Endothelial cell of umbilical vein (primary cell): ENCODE results near the gene LMTK2. TPM values are rescaled to one million over a fixed set of nuclear protein-coding genes. Genes with fewer than 3 reads are reported as not detected.

Source experiments
- BruUV-seq: library from RNA; stranded (reverse); fragments of 400-500 nt; replicated peaks from 2 replicates; lab custom pipeline; 2021; lab: Mats Ljungman, UMichigan
- CTCF ChIA-PET: fragments of 300-600, 350-600 bp; sonication (Branson Sonifier 250); formaldehyde crosslinking; loops from one replicate; lab custom pipeline; 2021; ENCODE audit warnings: antibody characterized with exemption, inconsistent platforms; lab: Charles Lee
- POLR2A ChIA-PET: fragments of 300-600, 350-600 bp; sonication (Branson Sonifier 250); formaldehyde crosslinking; loops from one replicate; lab custom pipeline; 2021; ENCODE audit warnings: antibody characterized with exemption, inconsistent platforms; lab: Charles Lee
- DNase-seq: peaks from one replicate; pipeline ENCODE4 v3.0.0-alpha.2; 2011; ENCODE audit warnings: low read depth, low spot score
- FAIRE-seq: peaks from 2 replicates; lab custom pipeline; 2011; peaks lifted over from hg19 to GRCh38; lab: Jason Lieb, UNC
- H2AFZ ChIP-seq: 2 replicates; pipeline ENCODE4 v1.6.0; 2012; ENCODE audit warnings: low read depth, low read length, control low read depth, inconsistent platforms
- H3K27ac ChIP-seq: 2 replicates; pipeline ENCODE4 v1.5.1; 2011; ENCODE audit warnings: low read depth, mild to moderate bottlenecking, control low read depth, low read length, moderate library complexity; ENCODE audit not compliant: insufficient read depth
- H3K27me3 ChIP-seq, 2 experiments: 2 replicates each; pipeline versions ENCODE4 v1.6.0 to v1.6.1; 2011; ENCODE audit warnings: low read length in 2 of 2, mixed read lengths in 1 of 2; ENCODE audit not compliant: control insufficient read depth in 2 of 2, insufficient read depth in 2 of 2
- H3K36me3 ChIP-seq, 2 experiments: 2 replicates in 1 of 2; 3 replicates in 1 of 2; pipeline ENCODE4 v1.5.1; 2011; ENCODE audit warnings: low read length in 2 of 2, mild to moderate bottlenecking in 1 of 2, moderate library complexity in 1 of 2; ENCODE audit not compliant: control insufficient read depth in 2 of 2, insufficient read depth in 2 of 2; ENCODE audit errors: extremely low read depth in 1 of 2
- H3K4me1 ChIP-seq: 3 replicates; pipeline ENCODE4 v1.5.1; 2011; ENCODE audit warnings: mild to moderate bottlenecking, low read length; ENCODE audit not compliant: control insufficient read depth, insufficient read depth; ENCODE audit errors: extremely low read depth
- H3K4me2 ChIP-seq: 2 replicates; pipeline ENCODE4 v1.6.1; 2011; ENCODE audit warnings: low read length, control low read depth, mixed read lengths; ENCODE audit not compliant: insufficient read depth
- H3K4me3 ChIP-seq, 3 experiments: fragments of 200-600 bp in 1 of 3; sonication (generic), shearing (Covaris generic) in 1 of 3; replicated peaks in 1 of 3; 2 replicates each; pipeline ENCODE4 v1.5.1; 2011 to 2016; ENCODE audit warnings: control low read depth in 3 of 3, low read length in 3 of 3, mild to moderate bottlenecking in 2 of 3, inconsistent platforms in 1 of 3, low read depth in 1 of 3, moderate library complexity in 1 of 3; ENCODE audit not compliant: insufficient read depth in 1 of 3
- H3K79me2 ChIP-seq: 2 replicates; pipeline ENCODE4 v1.6.0; 2012; ENCODE audit warnings: low read length, inconsistent platforms; ENCODE audit not compliant: control insufficient read depth, insufficient read depth
- H3K9ac ChIP-seq: replicated peaks from 2 replicates; pipeline ENCODE3; 2011; ENCODE audit warnings: low read length, control low read depth; ENCODE audit not compliant: insufficient read depth; ENCODE audit errors: extremely low read depth
- H3K9me1 ChIP-seq: replicated peaks from 3 replicates; pipeline ENCODE4 v1.6.0; 2011; ENCODE audit warnings: mild to moderate bottlenecking, low read length; ENCODE audit not compliant: control insufficient read depth, insufficient read depth; ENCODE audit errors: extremely low read depth
- H3K9me3 ChIP-seq: replicated peaks from 2 replicates; pipeline ENCODE4 v1.5.1; 2012; ENCODE audit warnings: low read length, inconsistent platforms; ENCODE audit not compliant: control insufficient read depth, insufficient read depth
- H4K20me1 ChIP-seq: replicated peaks from 2 replicates; pipeline ENCODE3; 2011; ENCODE audit warnings: mild to moderate bottlenecking, low read length; ENCODE audit not compliant: control insufficient read depth, insufficient read depth; ENCODE audit errors: extremely low read depth
- EZH2 ChIP-seq: IDR thresholded peaks from 2 replicates; pipeline ENCODE4 v1.6.1; 2012; ENCODE audit warnings: borderline replicate concordance, low read depth, mild to moderate bottlenecking, moderate library complexity, low read length, inconsistent platforms; ENCODE audit not compliant: severe bottlenecking
- FOS ChIP-seq: IDR thresholded peaks from 2 replicates; pipeline ENCODE4 v1.6.1; 2011; ENCODE audit warnings: mild to moderate bottlenecking, low read length, moderate library complexity, borderline replicate concordance; ENCODE audit not compliant: insufficient read depth
- GATA2 ChIP-seq: IDR thresholded peaks from 2 replicates; pipeline ENCODE4 v1.7.0; 2011; ENCODE audit warnings: low read depth, mild to moderate bottlenecking, moderate library complexity, mixed read lengths, low read length; ENCODE audit not compliant: insufficient read length, insufficient read depth
- JUN ChIP-seq: IDR thresholded peaks from 2 replicates; pipeline ENCODE4 v1.6.1; 2011; ENCODE audit warnings: borderline replicate concordance, low read depth; ENCODE audit not compliant: insufficient read length, insufficient read depth
- MYC ChIP-seq: IDR thresholded peaks from one replicate; pipeline ENCODE4 v1.6.1; 2011; ENCODE audit warnings: mild to moderate bottlenecking, low read depth, low read length
- POLR2A ChIP-seq: IDR thresholded peaks from 2 replicates; pipeline ENCODE4 v1.6.1; 2012; ENCODE audit warnings: low read depth, mild to moderate bottlenecking, control low read depth, low read length
- POLR2AphosphoS5 ChIP-seq: IDR thresholded peaks from 2 replicates; pipeline ENCODE4 v1.6.1; 2012; ENCODE audit warnings: low read depth, mild to moderate bottlenecking, control low read depth, low read length, moderate library complexity; ENCODE audit not compliant: insufficient read depth
- dilution Hi-C: fragments of 300-500 bp; cut with MboI; formaldehyde crosslinking; loops from one replicate; pipeline ENCODE4 v1.15.0; 2019; ENCODE audit warnings: low sequenced_read_pairs; ENCODE audit not compliant: extremely low pct_ligation_motif_present
- intact Hi-C: fragments of 100-400 bp; cut with micrococcal nuclease; formaldehyde crosslinking; loops from one replicate; pipeline ENCODE4 v1.10.0; 2022
- polyA plus RNA-seq, 4 experiments: library from polyadenylated mRNA; depleted of rRNA in 3 of 4; stranded (reverse) in 3 of 4; unstranded in 1 of 4; fragments of >200 nt; gene quantifications; 2 replicates each; pipeline versions ENCODE4 v1.2.1 to v1.2.3, GENCODE V29; 2011 to 2012; ENCODE audit warnings: missing spikeins in 1 of 4
- total RNA-seq: library from RNA; stranded (reverse); gene quantifications from 2 replicates; pipeline ENCODE4 v1.2.3, GENCODE V29; 2021
- TF ChIP-seq, protein P1 (sequence below), 2 donors: IDR thresholded peaks; 1 replicate in 1 of 2; 2 replicates in 1 of 2; pipeline ENCODE4 v1.5.1; 2011; ENCODE audit warnings: low read length in 2 of 2, mild to moderate bottlenecking in 2 of 2, moderate library complexity in 2 of 2, control low read depth in 1 of 2, inconsistent platforms in 1 of 2, low read depth in 1 of 2; ENCODE audit not compliant: insufficient read depth in 1 of 2; ENCODE audit errors: extremely low read depth in 1 of 2
- TF ChIP-seq, protein P2 (sequence below): IDR thresholded peaks from 2 replicates; pipeline ENCODE4 v1.6.1; 2011; ENCODE audit not compliant: insufficient read depth, insufficient read length

The LMTK2 gene
- total and polyA plus RNA-seq, 2 donors (not counting 3 experiments of a cell fraction or from before 2014, with no cell fraction given), result 5.9 to 13.8 TPM

DNA sequence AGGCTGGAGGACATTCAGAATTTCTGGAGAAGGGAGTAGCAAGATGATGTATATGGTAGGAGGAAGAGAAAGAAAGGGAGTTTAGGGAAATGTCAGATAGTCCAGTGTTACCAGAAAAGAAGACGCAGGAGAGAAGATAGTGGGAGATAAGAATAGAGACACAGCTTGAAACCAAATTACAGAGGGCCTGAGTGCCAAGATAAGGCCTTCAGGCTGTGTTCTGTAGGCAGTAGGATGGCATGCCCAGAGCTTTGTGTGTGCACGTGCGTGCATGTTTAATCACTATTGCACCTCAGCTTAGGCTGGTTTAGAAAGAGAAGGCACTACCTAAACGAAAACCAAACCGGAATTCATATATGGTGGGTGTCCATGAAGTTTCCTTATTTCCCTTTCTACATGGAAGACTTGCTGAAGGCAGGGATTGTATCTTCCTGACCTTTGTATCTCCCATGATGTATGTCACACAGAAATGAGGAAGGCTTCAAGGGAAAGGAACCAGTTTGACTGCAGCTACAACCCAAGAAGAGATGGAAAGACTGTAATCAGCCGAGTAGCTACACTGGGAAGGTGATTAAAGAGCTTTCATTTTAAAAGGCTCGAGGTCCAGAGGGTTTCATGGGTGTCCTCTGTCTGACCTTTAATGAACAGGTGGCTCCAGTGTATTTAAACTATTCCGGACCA, 68.7 kb downstream of the LMTK2 start:
- Histone ChIP-seq H3K4me3 (no peak overlapping the region), H2AFZ (no peak overlapping the region), H3K36me3 (peaks cover 0 to 10% of the 10 kb centered on the region in 2 experiments), H3K4me2 (no peak overlapping the region), H3K27me3 (no peaks in the 10 kb centered on the region), H4K20me1 (no peaks in the 10 kb centered on the region), H3K79me2 (no peaks in the 10 kb centered on the region), H3K9ac (no peak overlapping the region), H3K9me3 (no peaks in the 10 kb centered on the region), H3K9me1 (no peaks in the 10 kb centered on the region), H3K27ac (no peak overlapping the region), H3K4me1 (no peaks in the 10 kb centered on the region)
- FAIRE-seq (no peak), DNase-seq (no peak)
- intact Hi-C loops, result no loop called here
- no TSS peak for BruUV-seq
- ChIA-PET POLR2A (no interaction called here), CTCF (interaction anchor here (3.5 kb wide), 1 partner anchor 154 kb away, joined by 20 read pairs; no protein-coding TSS in a partner anchor)
- TF ChIP-seq GATA2 (no peak), MYC (no peak), POLR2AphosphoS5 (no peak), EZH2 (no peak), POLR2A (no peak), JUN (no peak), FOS (no peak)
- TF ChIP-seq, protein P1, sequence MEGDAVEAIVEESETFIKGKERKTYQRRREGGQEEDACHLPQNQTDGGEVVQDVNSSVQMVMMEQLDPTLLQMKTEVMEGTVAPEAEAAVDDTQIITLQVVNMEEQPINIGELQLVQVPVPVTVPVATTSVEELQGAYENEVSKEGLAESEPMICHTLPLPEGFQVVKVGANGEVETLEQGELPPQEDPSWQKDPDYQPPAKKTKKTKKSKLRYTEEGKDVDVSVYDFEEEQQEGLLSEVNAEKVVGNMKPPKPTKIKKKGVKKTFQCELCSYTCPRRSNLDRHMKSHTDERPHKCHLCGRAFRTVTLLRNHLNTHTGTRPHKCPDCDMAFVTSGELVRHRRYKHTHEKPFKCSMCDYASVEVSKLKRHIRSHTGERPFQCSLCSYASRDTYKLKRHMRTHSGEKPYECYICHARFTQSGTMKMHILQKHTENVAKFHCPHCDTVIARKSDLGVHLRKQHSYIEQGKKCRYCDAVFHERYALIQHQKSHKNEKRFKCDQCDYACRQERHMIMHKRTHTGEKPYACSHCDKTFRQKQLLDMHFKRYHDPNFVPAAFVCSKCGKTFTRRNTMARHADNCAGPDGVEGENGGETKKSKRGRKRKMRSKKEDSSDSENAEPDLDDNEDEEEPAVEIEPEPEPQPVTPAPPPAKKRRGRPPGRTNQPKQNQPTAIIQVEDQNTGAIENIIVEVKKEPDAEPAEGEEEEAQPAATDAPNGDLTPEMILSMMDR (IDR thresholded peaks at IDR 0.05; ENCODE audit: extremely low read depth in 1 of 2, insufficient read depth in 1 of 2, low read depth in 1 of 2, low read length in 2 of 2), result no peak
- TF ChIP-seq, protein P2, sequence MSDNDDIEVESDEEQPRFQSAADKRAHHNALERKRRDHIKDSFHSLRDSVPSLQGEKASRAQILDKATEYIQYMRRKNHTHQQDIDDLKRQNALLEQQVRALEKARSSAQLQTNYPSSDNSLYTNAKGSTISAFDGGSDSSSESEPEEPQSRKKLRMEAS, result no peak
- dilution Hi-C loops, result no loop called here
